ENCODE data around the gene CCDC7. TPM values are rescaled to one million over a fixed set of nuclear protein-coding genes. Genes with fewer than 3 reads are reported as not detected.
"Not testable (repeated sequence)": the region's sequence is repeated elsewhere in the genome, so short reads cannot be mapped to it uniquely, and the experiment has no call there.

Gene CCDC7
- 43.8 TPM for total RNA-seq

DNA sequence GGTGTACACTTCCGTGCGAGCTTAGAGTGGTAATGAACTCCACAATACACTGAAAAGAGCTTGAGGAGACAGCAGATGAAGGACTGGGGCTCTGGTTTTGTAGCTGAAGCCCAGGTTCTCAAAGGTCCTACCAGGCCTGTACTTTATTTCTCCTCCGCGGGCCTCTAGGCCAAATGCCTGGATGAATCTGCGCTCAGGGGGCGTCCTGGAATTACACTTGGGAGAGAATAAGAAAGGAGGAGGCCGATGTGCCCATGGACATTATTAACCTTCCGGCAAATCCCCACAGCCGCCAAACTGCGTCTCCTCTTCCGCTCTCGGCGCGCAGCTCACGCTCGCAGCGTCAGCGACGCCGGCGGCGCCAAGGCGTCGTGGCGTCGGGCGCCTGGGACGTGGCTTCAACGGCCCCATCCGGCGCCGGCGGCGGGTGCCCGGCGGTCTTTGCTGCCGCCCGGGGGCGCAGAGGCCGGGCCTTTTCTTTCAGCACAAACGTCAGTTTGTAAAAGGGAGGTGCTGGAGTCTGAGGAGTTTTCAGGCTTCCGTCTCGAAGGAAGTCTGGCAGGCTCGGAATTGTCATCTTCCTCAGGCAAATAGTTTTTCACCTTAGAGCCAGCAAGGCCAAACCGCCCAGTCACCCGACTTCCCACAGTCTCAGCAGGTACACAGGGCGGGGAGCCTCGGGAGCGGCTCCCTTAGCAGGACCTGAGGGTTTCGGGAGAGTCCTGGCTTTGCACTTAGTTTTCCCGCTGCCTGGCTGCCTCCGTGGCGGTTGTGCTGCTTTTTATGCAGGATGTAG is at the start of gene CCDC7:
Gene CCDC7 (plus strand): TSS at position 401 of the 796 bp plus-strand sequence. CDS start 5,503 bp downstream, outside the sequence.
- DNase-seq, result peak; percentile 89

DNA sequence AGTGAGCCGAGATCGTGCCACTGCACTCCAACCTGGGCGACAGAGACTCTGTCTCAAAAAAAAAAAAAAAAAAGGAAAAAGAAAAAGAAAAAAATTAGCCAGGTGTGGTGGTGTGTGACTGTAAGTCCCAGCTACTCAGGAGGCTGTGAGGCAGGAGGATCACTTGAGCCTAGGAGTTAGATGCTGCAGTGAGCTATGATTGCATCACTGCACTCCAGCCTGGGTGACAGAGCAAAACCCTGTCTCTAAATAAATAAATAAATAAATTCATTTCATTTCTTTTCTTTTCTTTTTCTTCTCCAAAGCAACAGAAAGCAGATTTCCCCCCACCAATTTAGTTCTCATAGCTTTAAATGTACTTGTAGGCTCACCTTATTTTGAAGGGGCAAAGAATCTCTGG is 48.8 kb upstream of the CCDC7 start:
- not testable (repeated sequence) for DNase-seq

DNA sequence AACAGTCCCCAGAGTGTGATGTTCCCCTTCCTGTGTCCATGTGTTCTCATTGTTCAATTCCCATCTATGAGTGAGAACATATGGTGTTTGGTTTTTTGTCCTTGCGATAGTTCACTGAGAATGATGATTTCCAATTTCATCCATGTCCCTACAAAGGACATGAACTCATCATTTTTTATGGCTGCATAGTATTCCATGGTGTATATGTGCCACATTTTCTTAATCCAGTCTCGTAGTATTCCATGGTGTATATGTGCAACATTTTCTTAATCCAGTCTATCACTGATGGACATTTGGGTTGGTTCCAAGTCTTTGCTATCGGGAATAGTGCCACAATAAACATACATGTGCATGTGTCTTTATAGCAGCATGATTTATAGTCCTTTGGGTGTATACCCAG is 46.2 kb upstream of the CCDC7 start:
- DNase-seq, result not testable (repeated sequence)

DNA sequence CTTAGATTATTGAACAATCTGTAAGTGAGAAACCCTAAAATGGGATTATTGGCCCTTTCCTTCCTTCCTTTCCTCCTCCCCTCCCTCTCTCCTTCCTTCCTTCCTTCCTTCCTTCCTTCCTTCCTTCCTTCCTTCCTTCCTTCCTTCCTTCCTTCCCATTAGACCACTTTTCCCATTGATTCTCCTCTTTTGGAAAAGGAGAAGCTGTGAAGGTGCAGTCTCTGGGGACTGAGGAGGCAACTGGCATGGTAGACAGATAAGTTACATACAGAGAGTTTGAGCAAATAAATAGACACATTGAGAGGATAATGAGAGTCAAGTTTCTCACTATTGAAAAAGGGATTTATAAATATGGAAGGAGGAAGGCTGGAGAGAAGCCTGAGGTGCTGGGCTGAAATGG is 45.0 kb upstream of the CCDC7 start:
- no peak for DNase-seq

DNA sequence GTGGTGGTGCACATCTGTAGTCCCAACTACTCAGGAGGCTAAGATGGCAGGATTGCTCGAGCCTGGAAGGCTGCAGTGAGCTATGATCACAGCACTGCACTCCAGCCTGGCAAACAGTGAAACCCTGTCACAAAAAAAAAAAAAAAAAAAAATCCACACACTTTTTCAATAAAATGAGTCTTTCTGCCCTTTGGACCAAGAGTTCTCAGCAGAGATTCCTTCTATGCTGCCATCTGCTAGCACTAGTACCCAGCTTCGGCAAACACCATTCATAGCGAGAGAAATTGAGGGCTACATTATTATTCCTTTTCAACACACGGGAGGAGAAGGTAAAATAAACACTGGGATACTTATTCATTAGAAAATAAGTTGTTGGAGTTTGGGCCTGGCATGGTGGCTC is 43.4 kb upstream of the CCDC7 start:
- DNase-seq, result no peak

DNA sequence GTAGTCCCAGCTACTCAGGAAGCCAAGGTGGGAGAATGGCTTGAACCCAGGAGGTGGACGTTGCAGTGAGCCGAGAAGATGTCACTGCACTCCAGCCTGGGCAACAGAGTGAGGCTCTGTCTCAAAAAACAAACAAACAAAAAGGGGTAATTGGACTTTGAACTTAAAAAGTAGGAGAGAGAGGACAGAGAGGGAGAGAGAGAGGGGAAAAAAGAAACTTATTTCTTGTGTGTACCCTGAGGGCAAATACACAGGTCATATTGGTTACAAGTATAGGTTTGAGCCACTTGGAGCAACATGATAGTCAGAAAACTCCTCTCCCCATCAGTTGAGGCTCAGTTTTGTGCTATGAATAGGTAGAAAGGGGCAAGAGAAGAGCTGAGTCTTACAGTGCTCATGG is 42.8 kb upstream of the CCDC7 start:
- DNase-seq, result no peak

DNA sequence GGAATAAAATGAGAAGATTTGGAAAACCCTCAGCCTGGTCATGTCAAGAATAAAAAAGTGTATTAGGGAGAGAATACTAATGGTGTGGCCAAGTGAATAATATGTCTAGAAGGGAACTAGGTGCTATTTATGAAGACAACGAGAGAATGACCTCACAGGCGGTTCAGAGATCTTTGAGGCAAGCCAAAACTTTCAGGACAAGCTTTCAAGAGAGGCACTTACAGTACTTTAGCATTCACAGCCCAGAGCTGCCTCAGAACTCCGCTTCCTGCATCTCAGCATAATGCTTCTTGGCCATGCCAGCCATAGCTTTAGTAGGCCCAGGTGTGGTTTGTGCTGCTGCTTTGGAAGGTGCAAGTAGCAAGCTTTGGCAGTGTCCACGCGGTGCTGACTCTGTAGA is 37.2 kb upstream of the CCDC7 start:
- no peak for DNase-seq

DNA sequence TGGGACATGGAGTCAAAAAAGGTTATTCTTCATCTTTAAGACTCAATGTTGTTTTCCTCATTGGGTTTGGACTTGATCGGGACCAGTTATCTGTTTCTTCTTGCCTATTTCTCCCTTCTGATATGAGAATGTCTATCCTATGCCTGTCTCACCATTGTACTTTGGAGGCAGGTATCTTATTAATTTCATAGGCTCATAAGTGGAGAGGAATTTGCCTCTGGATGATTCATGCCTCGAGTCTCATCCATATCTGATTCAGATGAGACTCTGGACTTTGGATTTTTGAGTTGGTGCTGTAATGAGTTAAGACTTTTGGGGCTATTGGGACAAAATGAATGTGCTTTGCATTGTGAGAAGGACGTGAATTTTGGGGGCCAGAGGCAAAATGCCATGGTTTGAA is 36.2 kb upstream of the CCDC7 start:
- no peak for DNase-seq

DNA sequence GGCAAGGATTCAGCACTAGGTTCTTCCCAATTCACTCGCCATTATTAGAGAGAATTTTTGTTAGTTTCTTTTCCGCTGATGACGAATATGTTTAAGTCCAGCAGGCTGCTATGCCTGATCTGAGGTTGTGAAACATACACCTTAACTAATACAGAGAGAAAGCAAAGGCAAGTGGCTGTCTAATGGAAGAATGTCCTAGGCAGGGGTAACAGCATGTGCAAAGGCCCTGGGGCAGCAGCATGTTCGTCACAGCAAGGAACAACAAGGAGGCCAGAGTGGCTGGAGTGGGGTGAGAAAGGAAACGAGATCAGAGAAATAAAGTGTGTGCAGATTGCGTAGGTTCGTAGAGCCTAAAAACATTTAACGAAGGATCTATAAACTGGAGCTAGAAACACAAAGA is 35.4 kb upstream of the CCDC7 start:
- no peak for DNase-seq

DNA sequence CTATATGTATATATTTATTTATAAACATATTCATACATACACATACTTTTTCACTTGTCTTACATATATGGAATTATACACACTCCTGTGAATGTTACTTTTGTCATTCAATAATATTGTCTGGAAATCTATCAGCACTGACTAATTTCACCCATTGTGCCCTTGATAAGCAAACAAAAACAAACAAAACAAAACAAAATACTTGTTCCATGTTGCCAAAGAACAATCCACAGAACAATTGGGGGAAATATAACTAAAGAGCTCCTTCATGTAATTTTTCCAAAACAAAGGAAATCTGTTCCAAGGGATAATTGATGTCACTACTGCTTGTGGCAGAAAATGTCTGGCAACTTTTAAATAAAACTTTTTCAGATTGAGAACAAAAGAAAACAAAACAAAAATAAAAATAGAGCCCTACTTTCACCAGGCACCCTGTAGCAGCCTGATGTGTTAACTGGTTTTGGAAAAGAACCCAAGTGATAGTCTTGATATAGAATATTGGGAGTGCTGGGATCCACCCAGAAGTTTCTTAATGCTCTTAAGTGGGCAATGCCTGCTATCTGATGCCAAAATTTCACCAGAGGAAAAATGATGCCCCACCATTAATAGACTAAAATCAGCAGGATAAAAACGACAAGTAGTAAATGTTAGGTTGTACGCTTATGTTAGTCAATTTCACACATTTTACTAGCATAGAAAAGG is 34.0 kb upstream of the CCDC7 start:
- peak; percentile 18 for DNase-seq

DNA sequence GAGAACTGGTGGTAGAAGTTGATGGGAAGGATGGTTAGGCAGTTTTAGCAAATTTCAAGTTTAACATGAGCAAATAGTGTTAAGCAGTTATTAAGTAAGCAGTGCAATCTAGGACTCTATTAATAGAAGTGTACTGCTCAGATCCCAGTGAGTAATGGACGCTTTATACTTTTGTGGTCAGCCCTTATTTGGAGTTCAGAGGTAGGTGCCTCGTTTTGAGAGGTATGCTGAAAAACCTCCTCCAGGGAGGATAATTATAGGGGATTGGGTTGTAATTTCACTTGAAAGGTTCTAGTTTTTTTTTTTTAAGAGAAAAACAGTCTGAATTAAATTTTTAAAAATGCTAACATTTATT is 33.5 kb upstream of the CCDC7 start:
- DNase-seq, result no peak

DNA sequence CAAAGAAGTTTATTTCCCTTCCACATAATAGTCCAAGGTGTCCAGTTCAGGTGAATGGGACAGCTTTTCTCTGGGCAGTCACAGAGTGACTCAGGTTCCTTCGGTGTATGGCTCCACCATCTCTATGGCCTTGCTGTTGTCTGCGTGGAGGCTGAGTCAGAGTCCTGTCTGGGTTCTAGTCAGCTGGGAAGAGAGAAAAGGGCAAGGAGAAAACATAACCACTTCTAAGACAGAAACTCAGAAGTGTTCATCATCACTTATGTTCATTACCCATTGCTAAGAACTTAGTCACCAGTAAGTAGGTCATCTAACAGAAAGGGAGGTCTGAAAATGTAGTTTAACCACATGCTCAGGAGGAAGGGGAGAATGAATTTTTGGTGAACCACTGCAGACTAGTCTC is 32.4 kb upstream of the CCDC7 start:
- no peak for DNase-seq

DNA sequence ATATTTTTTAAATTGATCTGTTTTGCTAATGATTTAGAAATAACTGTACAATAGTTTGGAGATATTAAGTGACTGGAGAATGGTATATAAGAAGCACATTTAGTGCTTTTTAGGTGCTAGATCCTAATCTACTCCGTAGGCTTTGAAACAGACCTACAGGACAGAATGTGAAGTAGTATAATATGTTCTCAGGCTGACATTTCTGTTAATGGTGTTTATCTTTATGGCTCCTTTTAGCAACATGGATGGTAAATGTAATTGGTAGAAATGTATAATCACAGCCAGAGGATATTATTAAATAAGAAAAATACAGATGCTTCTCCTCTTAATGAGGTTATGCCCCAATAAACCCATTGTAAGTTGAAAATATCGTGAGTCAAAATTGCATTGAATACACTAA is 30.6 kb upstream of the CCDC7 start:
- DNase-seq, result no peak

DNA sequence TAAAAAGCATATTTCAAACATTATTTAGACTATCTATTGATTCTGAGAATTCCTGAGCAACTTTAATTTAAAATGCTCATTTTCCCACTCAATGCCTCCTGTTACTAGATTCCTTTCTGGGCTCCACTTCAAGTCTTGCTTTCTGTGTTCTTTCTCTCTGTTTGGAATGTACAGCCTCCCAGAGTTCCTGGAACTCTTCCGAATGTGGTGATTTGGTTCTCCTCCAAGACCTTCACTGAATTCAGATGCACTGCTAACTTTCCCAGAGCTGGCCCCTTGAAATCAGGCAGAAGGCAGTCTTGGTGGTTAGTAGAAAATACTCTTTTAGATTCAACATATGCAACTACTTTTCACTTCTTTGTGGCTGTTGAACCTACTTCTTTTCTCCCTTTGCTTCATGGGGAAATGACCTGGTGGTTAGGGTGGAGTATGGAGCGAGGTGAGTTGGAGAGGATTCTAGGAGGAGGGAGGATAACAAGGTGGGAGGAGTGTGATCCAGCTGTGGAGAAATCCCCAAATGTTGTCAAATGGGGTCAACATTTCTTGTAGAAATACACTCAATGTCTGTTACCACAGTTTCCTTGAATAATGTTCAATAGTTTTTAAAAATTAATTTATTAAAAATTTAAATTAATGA is 27.9 kb upstream of the CCDC7 start:
- DNase-seq, result peak; percentile 94

DNA sequence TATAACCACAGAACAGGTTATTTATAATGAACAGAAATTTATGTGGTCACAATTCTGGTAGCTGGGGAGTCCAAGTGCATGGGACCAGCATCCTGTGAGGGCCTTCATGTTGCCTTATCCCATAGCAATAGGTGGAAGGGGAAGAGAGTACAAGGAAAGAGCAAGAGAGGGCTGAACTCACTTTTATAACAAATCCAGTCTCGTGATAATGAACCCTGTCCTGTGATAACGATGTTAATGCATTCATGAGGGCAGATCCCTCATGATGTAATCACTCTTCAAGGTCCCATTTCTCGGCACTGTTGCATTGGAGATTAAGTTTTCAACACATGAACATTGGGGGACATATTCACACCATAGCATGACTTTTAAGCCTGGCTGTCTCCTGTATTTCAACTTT is 27.4 kb upstream of the CCDC7 start:
- no peak for DNase-seq

DNA sequence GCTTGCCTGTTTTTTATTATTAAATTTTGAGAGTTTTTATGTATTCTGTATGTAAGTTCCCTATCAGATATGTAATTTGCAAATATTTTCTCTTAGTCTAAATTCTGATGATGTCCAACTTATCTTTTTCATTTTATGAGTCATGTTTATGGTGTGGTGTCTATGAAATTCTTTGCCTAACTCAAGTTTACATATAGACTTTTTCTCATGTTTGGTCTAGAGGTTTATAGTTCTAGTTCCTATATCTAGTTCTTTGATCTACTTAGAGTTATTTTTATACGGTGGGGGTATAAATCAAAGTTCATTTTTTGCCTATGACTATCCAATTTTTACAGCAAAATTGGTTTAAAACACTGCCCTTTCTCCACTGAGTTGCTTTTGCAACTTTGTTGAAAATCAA is 26.3 kb upstream of the CCDC7 start:
- no peak for DNase-seq

DNA sequence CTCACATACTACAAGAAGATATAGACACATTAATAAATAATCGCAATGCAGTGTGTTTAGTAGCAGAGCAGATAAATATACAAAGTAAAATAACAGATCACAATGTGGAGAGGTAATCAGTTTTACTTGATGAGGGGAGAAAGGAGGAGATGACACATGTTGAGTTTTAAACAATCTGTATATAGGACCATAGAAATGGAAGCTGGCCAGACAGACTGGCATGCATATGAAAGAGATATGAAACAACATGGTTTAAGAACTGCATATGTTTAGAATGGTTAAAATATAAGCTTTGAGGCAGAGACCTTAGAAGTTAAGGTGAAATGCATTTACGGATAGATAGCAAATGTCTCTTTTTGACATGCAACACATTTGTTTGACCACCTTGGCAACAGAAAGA is 19.8 kb upstream of the CCDC7 start:
- no peak for DNase-seq

DNA sequence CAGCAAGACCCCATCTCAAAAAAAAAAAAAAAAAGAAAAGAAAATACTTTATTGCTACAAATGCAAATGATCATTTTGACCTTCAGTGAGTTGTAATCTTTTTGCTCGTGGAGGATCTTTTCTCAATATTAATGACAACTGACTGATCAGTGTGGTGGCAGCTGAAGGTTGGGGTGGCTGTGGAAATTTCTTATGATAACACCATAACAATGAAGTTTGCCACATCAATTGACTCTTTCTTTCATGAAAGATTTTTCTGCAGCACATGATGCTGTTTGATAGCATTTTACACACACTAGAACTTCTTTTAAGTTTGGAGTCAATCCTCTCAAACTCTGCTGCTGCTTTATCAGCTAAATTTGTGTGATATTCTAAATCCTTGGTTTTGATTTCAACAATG is 12.4 kb upstream of the CCDC7 start:
- no peak for DNase-seq

DNA sequence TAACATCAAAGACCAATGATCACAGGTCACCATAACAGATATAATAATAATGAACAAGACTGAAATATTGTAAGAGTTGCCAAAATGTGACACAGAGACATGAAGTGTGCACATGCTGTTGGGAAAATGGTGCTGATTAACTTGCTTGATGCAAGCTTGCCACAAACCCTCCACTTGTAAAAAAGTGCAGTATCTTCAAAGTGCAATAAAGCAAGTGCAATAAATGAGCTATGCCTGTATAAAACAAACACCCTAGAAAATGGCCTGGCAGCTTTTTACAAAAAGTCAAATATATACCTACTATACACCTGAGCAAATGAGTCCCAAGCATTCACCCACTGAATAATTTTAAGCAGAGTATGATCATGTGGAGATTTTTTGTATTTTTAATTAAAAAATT is 9.7 kb upstream of the CCDC7 start:
- DNase-seq, result no peak

DNA sequence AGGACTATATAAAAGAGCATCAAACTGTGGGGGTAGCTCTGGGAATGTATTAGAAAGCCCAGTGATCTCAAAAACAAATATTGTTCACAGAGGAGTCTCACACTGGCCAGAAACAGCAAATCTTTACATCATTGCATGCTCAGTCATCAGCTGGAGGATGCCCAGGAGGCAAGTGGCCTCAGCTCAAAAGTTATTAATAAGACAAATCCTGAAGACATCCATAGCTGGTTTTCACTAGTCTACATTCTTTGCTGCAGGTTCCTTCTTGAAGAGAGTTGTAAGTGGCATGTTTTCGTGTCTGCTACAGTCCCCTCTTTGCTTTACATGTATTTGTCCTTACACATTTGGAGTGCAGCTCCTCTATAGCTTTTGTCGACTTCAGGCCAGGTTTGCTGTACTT is 8.6 kb upstream of the CCDC7 start:
- no peak for DNase-seq

DNA sequence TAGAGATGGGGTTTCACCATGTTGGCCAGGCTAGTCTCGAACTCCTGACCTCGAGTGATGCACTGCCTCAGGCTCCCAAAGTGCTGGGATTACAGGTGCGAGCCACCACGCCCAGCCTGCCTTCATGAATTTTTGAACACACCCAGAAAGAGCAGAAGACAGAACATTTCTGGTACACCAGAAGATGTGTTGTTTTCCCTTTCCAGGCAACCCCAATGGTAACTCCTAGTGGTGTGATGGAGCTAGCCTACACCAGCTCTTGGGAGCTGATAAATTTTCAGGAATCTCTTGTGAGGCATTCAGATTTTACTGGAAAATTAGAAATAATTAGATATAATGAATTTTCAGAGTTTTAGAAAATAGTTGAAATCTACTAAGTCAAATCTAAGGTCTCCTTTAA is 904 bp upstream of the CCDC7 start:
- DNase-seq, result no peak

DNA sequence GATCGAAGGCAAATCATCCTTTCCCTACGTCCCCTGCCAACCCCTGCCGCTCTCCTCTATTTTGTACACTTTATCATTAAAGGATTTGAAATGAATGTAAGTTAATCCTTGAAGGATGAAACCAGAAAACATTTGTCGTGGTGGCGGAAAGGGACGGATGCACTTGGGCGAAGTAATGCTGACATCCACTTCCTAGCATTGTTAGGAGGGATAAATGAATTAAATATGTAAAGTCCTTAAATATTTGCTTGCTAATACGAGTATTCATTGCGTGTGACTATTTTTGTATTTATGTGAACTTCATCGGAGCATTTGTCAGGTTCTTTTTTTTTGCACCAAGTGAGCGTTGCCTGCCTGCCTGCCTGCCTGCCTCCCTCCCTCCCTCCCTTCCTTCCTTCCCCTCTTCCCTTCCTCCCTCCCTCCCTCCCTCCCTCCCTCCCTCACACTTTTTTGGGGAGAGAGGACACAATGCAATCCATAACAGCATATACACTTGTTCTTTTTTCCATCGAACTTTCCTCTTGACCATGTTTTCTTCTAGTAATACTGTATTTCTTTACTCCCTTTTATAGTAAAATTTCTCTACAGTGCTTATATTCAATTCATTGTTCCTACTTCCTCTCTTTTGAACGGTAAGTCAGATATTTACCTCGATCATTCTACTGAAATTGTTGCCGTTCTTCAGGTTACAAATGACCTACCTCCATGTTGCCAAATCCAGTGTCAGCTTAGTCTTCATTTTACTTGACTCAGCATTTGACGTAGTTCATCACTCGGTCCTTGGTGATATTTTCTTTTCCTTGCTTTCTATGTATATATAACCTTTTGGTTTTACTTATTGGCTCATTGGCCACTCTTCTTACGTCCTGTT is 831 bp downstream of the CCDC7 start:
- DNase-seq, result peak; percentile 67

DNA sequence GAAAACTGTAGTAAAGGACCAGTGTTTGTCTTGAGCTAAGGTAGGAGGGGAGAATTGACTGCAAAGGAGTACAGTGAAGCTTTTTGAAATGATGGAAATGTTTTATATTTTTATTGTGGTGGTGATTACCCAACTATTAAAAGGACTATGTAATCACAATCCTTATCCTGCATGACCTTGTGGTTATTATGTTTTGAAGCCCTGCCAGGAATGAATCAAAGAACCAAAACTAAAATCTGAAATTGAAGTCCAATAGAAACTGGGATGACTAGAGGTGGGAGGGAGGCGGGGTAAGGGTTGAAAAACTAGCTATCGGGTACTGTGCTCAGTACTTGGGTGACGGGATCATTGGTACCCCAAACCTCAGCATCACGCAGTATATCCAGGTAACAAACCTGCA is 8.2 kb downstream of the CCDC7 start:
- no peak for DNase-seq

Measured in skin of body (tissue), 2 donors.